ENCODE data around the gene WDR62.
A peak's percentile ranks its signal among the peaks of the same experiment; 100 is the strongest.
"Not testable (repeated sequence)": the region's sequence is repeated elsewhere in the genome, so short reads cannot be mapped to it uniquely, and the experiment has no call there.

The WDR62 gene

GRCh38 chr19:36113425-36113824, 58.7 kb downstream of the WDR62 start:
- DNase-seq: no peak

GRCh38 chr19:36113894-36114720, 59.4 kb downstream of the WDR62 start:
- peak; percentile 73 for DNase-seq

GRCh38 chr19:36114721-36115452, 60.2 kb downstream of the WDR62 start, which contains the start of gene POLR2I:
Gene POLR2I, minus strand, starts transcription at chr19:36114875. Its CDS starts 19 bp downstream, at chr19:36114856.
- peak; percentile 100 for DNase-seq

GRCh38 chr19:36115453-36116343, 61.0 kb downstream of the WDR62 start, which contains the start of gene TBCB:
Gene TBCB, plus strand, starts transcription at chr19:36115468. Its CDS starts 93 bp downstream, at chr19:36115561.
- DNase-seq: peak; percentile 86

- DNase-seq: no peak
Observed at GRCh38 chr19:36116344-36116637, 61.6 kb downstream of the WDR62 start.

GRCh38 chr19:36120092-36120983, 65.6 kb downstream of the WDR62 start:
- DNase-seq: peak; percentile 97

GRCh38 chr19:36120984-36121358, 66.3 kb downstream of the WDR62 start:
- DNase-seq: no peak

- DNase-seq: no peak
Observed at GRCh38 chr19:36121486-36122124, 66.9 kb downstream of the WDR62 start.

GRCh38 chr19:36125557-36125956, 70.9 kb downstream of the WDR62 start:
- DNase-seq: no peak

GRCh38 chr19:36128392-36128736, 73.7 kb downstream of the WDR62 start:
- peak; percentile 72 for DNase-seq

- not testable (repeated sequence) for DNase-seq
Observed at GRCh38 chr19:36131221-36131620, 76.5 kb downstream of the WDR62 start.

GRCh38 chr19:36134867-36135266, 80.2 kb downstream of the WDR62 start:
- not testable (repeated sequence) for DNase-seq

GRCh38 chr19:36136964-36137686, 82.4 kb downstream of the WDR62 start:
- peak; percentile 32 for DNase-seq

GRCh38 chr19:36139120-36139472, 84.4 kb downstream of the WDR62 start:
- no peak for DNase-seq

- DNase-seq: peak; percentile 98
Observed at GRCh38 chr19:36139473-36140303, 85.0 kb downstream of the WDR62 start, which contains the start of gene CAPNS1. Gene CAPNS1, plus strand, starts transcription at chr19:36140066. Its CDS starts 946 bp downstream, at chr19:36141012.

GRCh38 chr19:36140304-36141038, 85.8 kb downstream of the WDR62 start:
- peak; percentile 93 for DNase-seq

GRCh38 chr19:36141039-36141927, 86.6 kb downstream of the WDR62 start:
- DNase-seq: peak; percentile 89

- no peak for DNase-seq
Observed at GRCh38 chr19:36142046-36142445, 87.3 kb downstream of the WDR62 start.

Data from NCI-H146 (cell line).